NCI-H2081 (cell line): ENCODE results near the gene RAPGEF4.

Experiments
- DNase-seq, 2 experiments: peaks; one replicate each; lab custom pipeline; 2025; lab: John Stamatoyannopoulos, UW

Gene RAPGEF4

GRCh38 chr2:172937884-172938712 is 202.5 kb downstream of the RAPGEF4 start:
- DNase-seq = no peak

- DNase-seq = no peak
Measured at GRCh38 chr2:172938713-172939375, 203.2 kb downstream of the RAPGEF4 start.

GRCh38 chr2:172943539-172943938 is 207.9 kb downstream of the RAPGEF4 start:
- no peak for DNase-seq

- no peak for DNase-seq
Measured at GRCh38 chr2:172944022-172944793, 208.6 kb downstream of the RAPGEF4 start.

- no peak for DNase-seq
Measured at GRCh38 chr2:172944794-172945509, 209.3 kb downstream of the RAPGEF4 start.

- DNase-seq = no peak
Measured at GRCh38 chr2:172945510-172945850, 209.8 kb downstream of the RAPGEF4 start.

GRCh38 chr2:172947461-172948153 is 212.0 kb downstream of the RAPGEF4 start:
- DNase-seq = no peak

- DNase-seq = no peak
Measured at GRCh38 chr2:172949522-172949921, 213.9 kb downstream of the RAPGEF4 start.

GRCh38 chr2:172950565-172950964 is 214.9 kb downstream of the RAPGEF4 start:
- DNase-seq = no peak

- no peak for DNase-seq
Measured at GRCh38 chr2:172951554-172951953, 215.9 kb downstream of the RAPGEF4 start.

GRCh38 chr2:172953411-172953810 is 217.8 kb downstream of the RAPGEF4 start:
- no peak for DNase-seq

GRCh38 chr2:172953970-172954852 is 218.6 kb downstream of the RAPGEF4 start:
- DNase-seq = no peak

- no peak for DNase-seq
Measured at GRCh38 chr2:172955587-172955986, 219.9 kb downstream of the RAPGEF4 start.

GRCh38 chr2:172957734-172958133 is 222.1 kb downstream of the RAPGEF4 start:
- no peak for DNase-seq

GRCh38 chr2:172962082-172962481 is 226.4 kb downstream of the RAPGEF4 start:
- no peak for DNase-seq

GRCh38 chr2:172962824-172963223 is 227.2 kb downstream of the RAPGEF4 start:
- DNase-seq = no peak

GRCh38 chr2:172964511-172965139 is 229.0 kb downstream of the RAPGEF4 start:
- DNase-seq = no peak

- DNase-seq = no peak
Measured at GRCh38 chr2:172965433-172966212, 230.0 kb downstream of the RAPGEF4 start.
